AG04450 (cell line): ENCODE data around the gene GOSR1. TPM values are rescaled to one million over a fixed set of nuclear protein-coding genes. Genes with fewer than 3 reads are reported as not detected.
"Not testable (repeated sequence)": the region's sequence is repeated elsewhere in the genome, so short reads cannot be mapped to it uniquely, and the experiment has no call there.

Experiments used
- CTCF ChIA-PET: fragments of 300-600, 350-600 bp; formaldehyde crosslinking; extraction: SDS; loops from one replicate; lab custom pipeline; 2022; ENCODE audit warnings: antibody characterized with exemption, inconsistent platforms; lab: Charles Lee
- POLR2A ChIA-PET: fragments of 350-600 bp; formaldehyde crosslinking; extraction: SDS; loops from one replicate; lab custom pipeline; 2021; ENCODE audit warnings: antibody characterized with exemption, inconsistent platforms; lab: Yijun Ruan, JAX
- DNase-seq: peaks from one replicate; pipeline ENCODE4 v3.0.0-alpha.2; 2011; ENCODE audit warnings: low read depth, low spot score
- H3K27ac ChIP-seq: one replicate; pipeline ENCODE4 v1.5.1; 2012; ENCODE audit warnings: low read depth, low read length, control low read depth
- H3K27me3 ChIP-seq: one replicate; pipeline ENCODE4 v1.6.0; 2012; ENCODE audit warnings: low read length; ENCODE audit not compliant: control insufficient read depth, insufficient read depth
- H3K4me3 ChIP-seq: 2 replicates; pipeline ENCODE4 v1.5.1; 2011; ENCODE audit warnings: mild to moderate bottlenecking, low read depth, low read length, control low read depth
- H3K9me3 ChIP-seq: 2 replicates; pipeline ENCODE4 v1.5.1; 2012; ENCODE audit warnings: low read length; ENCODE audit not compliant: control insufficient read depth, insufficient read depth
- CTCF ChIP-seq: IDR thresholded peaks from 2 replicates; pipeline ENCODE4 v1.5.1; 2011; ENCODE audit warnings: low read depth, low read length, control low read depth, inconsistent platforms
- polyA plus RNA-seq: library from polyadenylated mRNA; depleted of rRNA; stranded (reverse); fragments of >200 nt; gene quantifications from 2 replicates; pipeline ENCODE4 v1.2.3, GENCODE V29; 2011

The GOSR1 gene
- polyA plus RNA-seq, 1 experiment = 28.5 TPM

GRCh38 chr17:30530346-30531025, 53.3 kb downstream of the GOSR1 start:
- peak; percentile 23 for DNase-seq
- Histone ChIP-seq H3K4me3 (no peak overlapping the region), H3K27me3 (no peaks in the 10 kb centered on the region), H3K9me3 (no peaks in the 10 kb centered on the region), H3K27ac (peak overlapping the region; percentile 2)
- TF ChIP-seq CTCF = no peak
- ChIA-PET CTCF (no interaction called here), POLR2A (no interaction called here)

GRCh38 chr17:30532871-30533270, 55.7 kb downstream of the GOSR1 start:
- H3K27me3 ChIP-seq = no peaks in the 10 kb centered on the region
- no peak for TF ChIP-seq CTCF
- no peak overlapping the region for H3K4me3 ChIP-seq
- DNase-seq = no peak
- ChIA-PET CTCF (no interaction called here), POLR2A (no interaction called here)
- H3K9me3 ChIP-seq = no peaks in the 10 kb centered on the region
- no peak overlapping the region for H3K27ac ChIP-seq

- POLR2A ChIA-PET = interaction anchor here (0.6 kb wide), 1 partner anchor 17 kb away, joined by 4 read pairs; no protein-coding TSS in a partner anchor
- Histone ChIP-seq H3K27me3 (no peaks in the 10 kb centered on the region), H3K27ac (no peak overlapping the region), H3K9me3 (no peaks in the 10 kb centered on the region), H3K4me3 (no peak overlapping the region)
- no peak for TF ChIP-seq CTCF
- CTCF ChIA-PET = no interaction called here
- DNase-seq = no peak
These were observed 57.1 kb downstream of the GOSR1 start for GRCh38 chr17:30534298-30534697.

- Histone ChIP-seq H3K27ac (no peak overlapping the region), H3K9me3 (no peaks in the 10 kb centered on the region), H3K27me3 (no peaks in the 10 kb centered on the region), H3K4me3 (no peak overlapping the region)
- no peak for TF ChIP-seq CTCF
- no peak for DNase-seq
- ChIA-PET POLR2A (no interaction called here), CTCF (no interaction called here)
These were observed 58.0 kb downstream of the GOSR1 start for GRCh38 chr17:30534938-30535921.

GRCh38 chr17:30536846-30537245, 59.6 kb downstream of the GOSR1 start:
- DNase-seq, H3K27me3 ChIP-seq, H3K4me3 ChIP-seq, H3K9me3 ChIP-seq, H3K27ac ChIP-seq, POLR2A ChIA-PET, CTCF ChIA-PET: not testable (repeated sequence)

GRCh38 chr17:30537667-30538066, 60.5 kb downstream of the GOSR1 start:
- CTCF ChIA-PET, H3K27ac ChIP-seq, H3K9me3 ChIP-seq, POLR2A ChIA-PET, H3K4me3 ChIP-seq, H3K27me3 ChIP-seq, DNase-seq: not testable (repeated sequence)
